HAP-1 (cell line): ENCODE results near the gene METTL14.

ENCODE experiments used
- DNase-seq, 2 experiments: peaks; one replicate each; pipeline ENCODE4 v3.0.0-alpha.2; 2016 to 2020; ENCODE audit warnings: low spot score in 2 of 2
- H3K27me3 ChIP-seq: fragments of 250-450 bp; sonication (Bioruptor Pico); 2 replicates; pipeline ENCODE4 v1.5.1; 2020; ENCODE audit warnings: low read depth, mild to moderate bottlenecking, moderate library complexity
- H3K36me3 ChIP-seq: fragments of 250-450 bp; sonication (Bioruptor Pico); replicated peaks from 2 replicates; pipeline ENCODE4 v1.5.1; 2020; ENCODE audit warnings: mild to moderate bottlenecking
- H3K4me1 ChIP-seq: fragments of 250-450 bp; sonication (Bioruptor Pico); 2 replicates; pipeline ENCODE4 v1.5.1; 2020; ENCODE audit warnings: mild to moderate bottlenecking
- H3K4me3 ChIP-seq: fragments of 250-450 bp; sonication (Bioruptor Pico); 2 replicates; pipeline ENCODE4 v1.5.1; 2020; ENCODE audit warnings: mild to moderate bottlenecking, moderate library complexity
- H3K9me3 ChIP-seq: fragments of 250-450 bp; sonication (Bioruptor Pico); 2 replicates; pipeline ENCODE4 v1.5.1; 2020; ENCODE audit warnings: mild to moderate bottlenecking, moderate library complexity
- in situ Hi-C: fragments of 300-500 bp; cut with MboI; formaldehyde crosslinking; loops from 3 replicates; pipeline ENCODE4 v1.14.3; 2020; ENCODE audit warnings: low sequenced_read_pairs, inconsistent platforms, mixed read lengths

Gene METTL14

DNA sequence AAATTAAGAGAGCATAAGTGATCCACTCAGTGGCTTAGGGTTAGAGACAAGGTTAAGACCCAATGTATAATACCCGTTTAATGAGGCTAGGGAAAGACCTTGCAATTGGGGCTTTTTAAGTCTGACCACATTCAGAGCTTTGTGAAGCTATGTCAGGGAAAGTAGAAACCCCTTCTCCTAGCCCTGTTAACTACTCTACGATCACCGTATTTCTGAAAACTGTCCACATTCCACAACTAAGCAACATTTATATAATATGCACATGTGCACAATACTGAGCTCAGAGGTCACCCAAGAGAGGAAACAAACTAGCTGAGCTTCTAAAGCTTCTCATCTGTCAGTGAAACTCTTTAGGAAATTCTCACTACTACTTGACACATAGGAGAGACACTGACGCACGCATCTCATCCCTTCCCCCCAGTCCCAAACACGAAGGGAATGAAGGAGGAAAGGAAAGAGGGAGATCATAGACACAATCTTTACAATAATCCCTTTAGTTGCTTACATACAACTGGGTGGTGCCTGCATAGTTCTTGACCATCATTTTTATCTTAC, 56.2 kb downstream of the METTL14 start:
- Histone ChIP-seq H3K27me3 (no peaks in the 10 kb centered on the region), H3K4me1 (peaks cover 16% of the 10 kb centered on the region), H3K9me3 (no peaks in the 10 kb centered on the region), H3K36me3 (peaks cover 22% of the 10 kb centered on the region), H3K4me3 (no peak overlapping the region)
- in situ Hi-C loops, result no loop called here
- DNase-seq, result no peak

DNA sequence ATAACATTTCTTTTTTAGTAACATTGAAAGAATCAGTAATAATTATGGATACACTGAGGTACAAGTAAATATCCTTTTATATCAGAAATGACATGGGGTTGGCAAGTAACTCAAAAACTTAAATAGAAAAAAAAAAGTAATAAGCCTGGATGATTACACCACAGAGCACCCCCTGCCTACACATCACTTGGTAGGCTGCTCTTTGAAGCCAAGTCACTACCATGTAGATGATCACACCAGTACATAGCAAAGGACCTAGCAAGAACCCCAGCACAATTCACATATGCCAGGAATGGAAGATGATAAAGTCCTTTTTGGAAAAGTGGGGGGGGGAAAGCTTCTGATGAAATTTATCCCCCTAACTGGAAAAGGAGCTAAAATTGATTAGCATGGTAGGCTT, 56.9 kb downstream of the METTL14 start:
- DNase-seq, result no peak
- no peaks in the 10 kb centered on the region for H3K9me3 ChIP-seq
- in situ Hi-C loops, result no loop called here
- no peaks in the 10 kb centered on the region for H3K27me3 ChIP-seq
- peaks cover 15% of the 10 kb centered on the region for H3K36me3 ChIP-seq
- H3K4me1 ChIP-seq, result peaks cover 16% of the 10 kb centered on the region
- H3K4me3 ChIP-seq, result no peak overlapping the region

DNA sequence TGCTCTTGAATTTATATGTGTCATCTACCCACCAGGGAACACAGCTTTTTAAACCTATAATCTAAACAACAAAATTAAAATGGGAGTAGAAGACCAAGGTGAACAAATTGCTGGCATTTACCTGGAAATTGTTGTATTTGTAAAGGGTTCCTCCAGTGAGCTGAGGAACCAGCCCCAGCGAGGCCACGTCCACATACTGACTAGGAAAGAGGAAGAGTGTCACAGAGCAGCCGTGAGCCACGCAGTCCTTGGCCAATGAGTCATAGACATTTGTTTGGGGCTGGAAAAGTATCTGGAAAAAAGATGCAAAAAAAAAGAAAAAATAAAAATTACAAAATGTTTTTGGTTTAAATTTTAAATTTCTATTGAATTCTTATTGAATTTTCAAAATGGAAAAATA, 58.7 kb downstream of the METTL14 start:
- DNase-seq, result no peak
- Histone ChIP-seq H3K4me3 (no peak overlapping the region), H3K4me1 (peaks cover 7% of the 10 kb centered on the region), H3K27me3 (no peaks in the 10 kb centered on the region), H3K36me3 (peaks cover 12% of the 10 kb centered on the region), H3K9me3 (no peaks in the 10 kb centered on the region)
- in situ Hi-C loops, result no loop called here

DNA sequence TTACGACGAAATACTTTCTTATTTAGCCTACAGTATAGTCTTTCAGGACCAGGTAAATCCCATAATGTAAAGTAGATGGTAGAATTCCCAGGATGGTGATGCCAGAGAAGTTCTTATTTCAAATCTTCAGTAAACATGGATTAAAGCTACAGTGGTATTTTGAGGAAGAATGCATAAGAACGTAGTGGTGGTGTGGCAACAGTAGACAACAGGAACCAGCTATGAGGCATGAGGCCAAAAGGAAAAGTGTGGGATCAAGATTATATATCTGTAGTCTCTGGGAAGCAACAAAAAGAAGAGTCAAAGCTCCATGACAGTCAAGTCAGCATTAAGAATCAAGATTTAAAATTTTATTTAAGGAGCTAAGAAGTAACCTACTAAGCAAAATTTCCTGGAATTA, 60.2 kb downstream of the METTL14 start:
- H3K36me3 ChIP-seq, result peaks cover 4% of the 10 kb centered on the region
- no peaks in the 10 kb centered on the region for H3K27me3 ChIP-seq
- H3K4me1 ChIP-seq, result no peaks in the 10 kb centered on the region
- no peak for DNase-seq
- no peak overlapping the region for H3K4me3 ChIP-seq
- no peaks in the 10 kb centered on the region for H3K9me3 ChIP-seq
- in situ Hi-C loops, result no loop called here

DNA sequence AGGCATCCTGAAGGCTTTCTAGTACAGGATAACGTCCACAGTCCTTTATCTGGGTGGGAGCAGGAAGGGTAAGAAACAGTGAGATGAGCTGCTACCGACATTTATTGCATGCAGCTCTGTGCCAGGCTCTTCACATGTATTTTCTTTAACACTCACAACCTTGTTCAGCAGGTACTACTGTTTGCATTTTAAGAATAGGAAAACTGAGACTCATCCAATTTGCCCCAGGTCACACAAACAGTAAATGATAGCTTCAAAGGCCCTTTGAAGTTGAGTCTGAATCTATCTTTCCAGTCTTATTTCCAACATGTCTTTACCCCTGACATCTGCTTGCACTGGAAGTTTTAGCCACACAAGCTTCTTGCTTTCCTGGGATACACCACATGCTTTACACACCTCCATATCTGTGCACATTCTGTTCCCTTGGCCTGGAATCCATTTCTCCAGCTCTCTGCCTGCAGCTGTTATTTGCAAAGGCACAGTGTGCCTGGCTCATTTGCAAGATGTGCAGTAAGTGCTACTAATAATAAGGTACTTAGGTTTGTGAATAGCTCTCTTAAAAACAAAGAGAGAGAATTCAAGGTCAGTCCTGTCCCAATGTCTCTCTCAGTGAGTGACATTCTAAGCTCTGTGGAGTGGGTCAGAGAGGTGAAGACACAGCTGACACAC, 61.2 kb downstream of the METTL14 start:
- Histone ChIP-seq H3K4me3 (no peak overlapping the region), H3K4me1 (no peaks in the 10 kb centered on the region), H3K36me3 (no peaks in the 10 kb centered on the region; the same call in none of the 2 replicates), H3K9me3 (no peaks in the 10 kb centered on the region), H3K27me3 (no peaks in the 10 kb centered on the region)
- peak in 1 of 2 experiments; percentile 26 for DNase-seq
- in situ Hi-C loops, result no loop called here

DNA sequence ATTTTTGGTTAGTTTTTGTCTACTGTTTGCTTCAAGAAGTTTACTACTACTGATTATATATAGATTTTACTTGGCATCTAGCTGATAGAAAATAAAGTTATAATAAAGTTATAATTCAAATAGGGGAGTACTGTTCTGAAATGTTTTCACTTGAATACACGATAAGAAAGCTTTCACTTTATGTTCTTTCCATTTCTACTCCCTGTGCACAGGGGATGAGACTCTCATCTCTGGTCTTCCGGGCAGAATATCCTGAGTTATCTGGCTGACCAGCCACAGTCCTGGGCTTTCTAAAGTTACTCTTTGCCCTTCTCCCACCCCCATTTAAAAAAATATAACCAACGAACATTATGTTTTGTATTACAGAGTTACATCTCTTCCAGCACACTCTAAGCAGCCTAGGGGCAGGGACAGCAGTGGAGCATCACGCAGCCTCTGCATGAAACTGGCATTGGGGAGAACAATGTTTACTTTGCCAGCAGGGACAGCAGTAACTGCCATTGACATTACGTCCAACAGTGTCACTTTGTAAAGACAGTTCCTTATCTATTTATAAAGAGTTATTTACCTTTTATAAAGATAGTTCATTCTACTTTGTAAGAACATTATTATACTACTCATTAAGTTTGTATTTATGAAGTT, 64.3 kb downstream of the METTL14 start:
- H3K27me3 ChIP-seq, result no peaks in the 10 kb centered on the region
- H3K9me3 ChIP-seq, result no peaks in the 10 kb centered on the region
- H3K36me3 ChIP-seq, result peaks cover 6% of the 10 kb centered on the region; the same call in 1 of the 2 replicates
- no peak for DNase-seq
- H3K4me1 ChIP-seq, result no peaks in the 10 kb centered on the region
- H3K4me3 ChIP-seq, result no peak overlapping the region
- in situ Hi-C loops, result no loop called here

DNA sequence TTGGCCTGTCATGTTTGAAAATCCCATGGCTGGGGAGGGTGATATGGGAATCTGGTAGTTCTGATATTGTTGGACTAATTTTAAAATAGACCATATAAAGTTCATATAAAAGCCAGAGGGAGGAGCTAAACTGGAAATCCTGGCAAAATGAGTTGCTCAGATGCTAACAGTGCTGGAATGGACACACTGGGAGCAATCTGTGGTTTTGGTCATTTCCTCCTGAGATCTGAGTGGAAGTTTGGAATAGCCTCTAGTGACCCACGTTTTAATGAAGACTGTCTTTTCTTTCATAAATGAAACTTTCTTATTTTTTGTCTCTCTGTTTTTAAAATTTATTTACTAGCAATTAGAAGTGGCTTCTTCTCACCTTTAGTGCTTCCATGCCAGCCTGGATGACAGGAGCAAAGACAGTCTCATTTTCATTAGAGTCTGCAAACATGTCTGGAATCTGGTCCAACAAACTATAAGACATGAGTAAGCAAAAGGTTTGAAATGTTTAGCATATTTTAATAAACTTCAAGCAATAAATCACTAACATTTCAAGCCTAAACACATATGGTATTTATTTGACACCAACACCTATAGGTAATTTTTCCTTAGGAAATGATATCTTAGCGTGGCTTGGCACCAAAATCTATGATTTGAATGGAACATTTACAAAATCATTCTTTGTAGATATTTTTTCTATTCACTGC, 66.6 kb downstream of the METTL14 start:
- H3K4me3 ChIP-seq, result no peak overlapping the region
- in situ Hi-C loops, result loop anchor here (25.0 kb wide), 1 partner anchor 136 kb away; the partner anchor contains the start of gene SYNPO2

DNA sequence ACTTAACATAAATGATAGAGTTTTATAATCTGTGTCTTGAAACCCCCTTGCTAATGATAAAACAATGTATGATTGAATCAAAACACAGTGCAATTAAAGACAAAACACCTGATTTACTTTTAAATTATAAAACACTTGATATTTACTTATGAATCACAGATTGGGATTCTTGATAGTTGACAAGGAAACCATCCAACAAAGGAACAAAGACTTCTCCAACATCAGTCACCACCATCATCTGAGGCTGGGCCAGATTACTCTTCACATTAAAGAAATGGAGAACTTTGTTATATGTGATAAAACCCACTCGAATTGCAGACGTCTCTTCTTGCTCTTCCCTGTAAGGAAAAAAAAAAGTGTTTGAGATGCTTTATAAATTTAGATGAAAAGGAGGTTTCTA, 67.4 kb downstream of the METTL14 start:
- Histone ChIP-seq H3K4me1 (peaks cover 11% of the 10 kb centered on the region), H3K9me3 (no peaks in the 10 kb centered on the region), H3K27me3 (no peaks in the 10 kb centered on the region), H3K4me3 (no peak overlapping the region), H3K36me3 (peaks cover 9% of the 10 kb centered on the region; the same call in 1 of the 2 replicates)
- in situ Hi-C loops, result loop anchor here (25.0 kb wide), 1 partner anchor 135 kb away; the partner anchor contains the start of gene SYNPO2
- DNase-seq, result no peak

More for the DNA sequence above, 66.6 kb downstream of the METTL14 start:
- Histone ChIP-seq H3K9me3 (no peaks in the 10 kb centered on the region), H3K4me1 (peaks cover 11% of the 10 kb centered on the region), H3K36me3 (peaks cover 6% of the 10 kb centered on the region; the same call in 1 of the 2 replicates), H3K27me3 (no peaks in the 10 kb centered on the region)
- no peak for DNase-seq

DNA sequence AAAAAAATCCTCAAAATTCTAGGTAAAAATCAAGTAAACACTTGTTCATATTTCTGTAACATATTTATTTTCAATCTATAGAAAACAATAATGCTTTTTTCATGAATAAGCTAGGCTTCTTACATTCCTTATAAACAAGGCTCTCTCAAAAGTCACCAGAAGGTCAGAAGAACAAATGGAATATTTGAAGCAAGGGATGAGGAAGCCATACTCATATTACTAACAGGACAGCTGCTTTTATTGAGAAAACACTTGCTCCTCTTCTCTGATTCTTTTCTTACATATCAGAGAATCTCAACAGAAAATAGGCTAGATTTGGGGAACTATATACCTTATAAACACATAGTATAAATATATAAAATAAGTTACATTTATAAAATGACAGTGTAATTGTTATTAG, 67.9 kb downstream of the METTL14 start:
- peaks cover 11% of the 10 kb centered on the region for H3K4me1 ChIP-seq
- peaks cover 9% of the 10 kb centered on the region; the same call in 1 of the 2 replicates for H3K36me3 ChIP-seq
- no peaks in the 10 kb centered on the region for H3K9me3 ChIP-seq
- no peak for DNase-seq
- in situ Hi-C loops, result loop anchor here (25.0 kb wide), 1 partner anchor 134 kb away; the partner anchor contains the start of gene SYNPO2
- no peaks in the 10 kb centered on the region for H3K27me3 ChIP-seq
- no peak overlapping the region for H3K4me3 ChIP-seq

DNA sequence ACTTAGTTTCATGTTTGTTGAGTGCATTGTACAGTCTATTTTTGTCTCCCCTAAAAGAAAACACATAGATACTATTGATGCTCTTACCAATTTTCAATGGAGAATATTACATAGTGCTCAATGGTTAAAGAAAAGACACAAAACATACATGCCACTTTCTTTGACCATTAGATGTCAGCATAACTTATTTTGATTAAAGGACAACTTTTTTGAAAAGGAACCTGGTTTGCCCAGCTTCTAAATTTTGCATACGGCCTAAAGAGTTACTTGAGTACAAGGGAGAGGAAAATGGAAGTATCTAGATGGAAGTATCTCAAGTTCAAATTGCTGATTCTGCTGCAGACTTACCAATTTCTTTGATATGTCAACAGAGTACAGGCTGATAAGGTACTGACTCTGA, 68.5 kb downstream of the METTL14 start:
- Histone ChIP-seq H3K36me3 (peaks cover 9% of the 10 kb centered on the region; the same call in 1 of the 2 replicates), H3K9me3 (no peaks in the 10 kb centered on the region), H3K4me3 (no peak overlapping the region), H3K4me1 (peaks cover 11% of the 10 kb centered on the region), H3K27me3 (no peaks in the 10 kb centered on the region)
- DNase-seq, result no peak
- in situ Hi-C loops, result loop anchor here (25.0 kb wide), 1 partner anchor 134 kb away; the partner anchor contains the start of gene SYNPO2

DNA sequence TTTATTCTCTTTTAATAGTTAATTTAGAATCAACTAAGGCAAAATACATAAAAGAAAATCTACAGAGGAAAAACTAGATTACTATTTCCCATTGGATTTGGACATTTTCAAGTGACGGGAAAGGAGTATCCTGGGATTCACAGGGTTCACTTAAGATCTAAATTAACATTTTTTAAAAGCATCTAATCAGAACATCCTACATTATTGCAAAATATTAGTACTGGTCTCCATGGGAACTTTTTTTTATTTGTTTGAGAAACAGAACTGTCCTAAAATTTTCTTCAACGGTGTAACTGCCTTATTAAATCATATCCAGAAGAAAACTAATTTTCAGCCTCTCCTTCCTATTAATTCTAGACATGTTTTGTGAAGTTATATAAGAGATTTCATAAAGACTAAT, 69.7 kb downstream of the METTL14 start:
- H3K4me3 ChIP-seq, result no peak overlapping the region
- in situ Hi-C loops, result loop anchor here (25.0 kb wide), 1 partner anchor 132 kb away; the partner anchor contains the start of gene SYNPO2
- H3K9me3 ChIP-seq, result no peaks in the 10 kb centered on the region
- peaks cover 11% of the 10 kb centered on the region for H3K4me1 ChIP-seq
- no peaks in the 10 kb centered on the region for H3K27me3 ChIP-seq
- peaks cover 9% of the 10 kb centered on the region; the same call in 1 of the 2 replicates for H3K36me3 ChIP-seq
- no peak for DNase-seq

DNA sequence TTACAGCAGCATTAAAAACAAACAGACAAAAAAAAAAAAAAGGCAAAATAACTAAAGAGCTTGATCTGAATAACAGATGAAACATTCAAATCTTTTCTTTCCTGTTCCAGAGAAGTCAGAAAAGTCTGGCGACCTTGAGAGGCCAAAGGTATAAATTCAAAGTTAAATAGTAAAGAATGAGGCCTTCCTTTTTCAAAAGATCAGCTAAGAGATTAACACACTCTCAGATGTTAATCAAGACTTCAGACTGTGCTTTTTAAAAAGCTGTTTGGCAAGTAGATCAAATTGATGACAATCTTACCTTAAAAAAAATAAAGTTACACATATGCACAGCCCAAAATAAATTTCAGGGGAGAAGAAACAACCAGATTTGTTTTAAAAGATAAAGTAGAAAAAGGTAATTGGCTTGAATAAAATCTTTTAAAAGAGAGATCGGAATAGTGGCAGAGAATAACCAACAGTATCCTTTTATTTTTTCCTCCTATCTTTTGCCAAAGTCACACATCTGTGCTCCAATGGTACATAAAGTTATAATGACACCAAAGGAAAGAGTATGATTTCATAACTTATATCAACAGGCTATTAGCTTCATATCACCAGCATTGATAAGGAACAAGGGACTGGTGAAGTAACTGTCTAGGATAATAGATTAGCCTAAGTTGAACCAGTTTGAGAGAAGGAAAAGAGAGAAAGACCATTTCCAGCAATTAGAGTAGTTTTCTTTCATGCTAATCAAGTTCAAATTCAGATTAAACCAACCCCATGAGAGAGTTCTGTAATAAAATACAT, 70.4 kb downstream of the METTL14 start:
- in situ Hi-C loops, result loop anchor here (25.0 kb wide), 1 partner anchor 132 kb away; the partner anchor contains the start of gene SYNPO2
- Histone ChIP-seq H3K27me3 (no peaks in the 10 kb centered on the region), H3K4me1 (peaks cover 11% of the 10 kb centered on the region), H3K4me3 (no peak overlapping the region), H3K9me3 (no peaks in the 10 kb centered on the region), H3K36me3 (peaks cover 9% of the 10 kb centered on the region; the same call in 1 of the 2 replicates)
- peak; percentile 13 to 53 for DNase-seq

DNA sequence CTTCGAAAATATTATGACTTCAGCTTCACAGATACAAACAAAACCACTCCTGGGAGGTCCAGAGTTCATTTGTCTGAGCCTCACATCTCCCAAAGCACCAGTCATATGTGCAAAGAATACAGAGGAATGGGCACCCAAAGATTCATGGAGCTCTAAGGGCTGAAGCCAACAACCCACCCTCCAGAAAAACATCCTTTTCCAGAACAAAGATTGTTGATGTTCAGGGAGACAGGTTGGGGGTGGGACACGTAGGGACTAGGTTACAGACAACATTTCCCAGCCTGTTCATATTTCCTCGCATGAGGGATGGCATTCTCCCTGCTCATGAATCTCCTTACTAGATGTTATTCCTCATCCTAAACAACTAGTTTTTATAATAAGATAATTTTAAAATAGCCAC, 71.2 kb downstream of the METTL14 start:
- H3K9me3 ChIP-seq, result no peaks in the 10 kb centered on the region
- no peaks in the 10 kb centered on the region for H3K27me3 ChIP-seq
- no peak overlapping the region for H3K4me3 ChIP-seq
- no peak for DNase-seq
- in situ Hi-C loops, result loop anchor here (25.0 kb wide), 1 partner anchor 131 kb away; the partner anchor contains the start of gene SYNPO2
- H3K4me1 ChIP-seq, result peaks cover 11% of the 10 kb centered on the region
- H3K36me3 ChIP-seq, result peaks cover 12% of the 10 kb centered on the region; the same call in 1 of the 2 replicates
